Measurements from ENCODE around the gene NDUFA9. TPM values are rescaled to one million over a fixed set of nuclear protein-coding genes. Genes with fewer than 3 reads are reported as not detected.

NDUFA9 gene
- total RNA-seq = 103 TPM

- DNase-seq (ENCODE audit: low read depth in 2 of 3, low spot score in 2 of 3) = peak; percentile 65 to 79 (median 78)
Measured at GRCh38 chr12:4648501-4649357, at the start of gene NDUFA9, which contains the start of gene AKAP3. NDUFA9 (plus strand) TSS chr12:4649114; CDS start chr12:4649127, 13 bp downstream. AKAP3 (minus strand) TSS chr12:4649051; CDS start chr12:4638196, 10,855 bp downstream.

DNA sequence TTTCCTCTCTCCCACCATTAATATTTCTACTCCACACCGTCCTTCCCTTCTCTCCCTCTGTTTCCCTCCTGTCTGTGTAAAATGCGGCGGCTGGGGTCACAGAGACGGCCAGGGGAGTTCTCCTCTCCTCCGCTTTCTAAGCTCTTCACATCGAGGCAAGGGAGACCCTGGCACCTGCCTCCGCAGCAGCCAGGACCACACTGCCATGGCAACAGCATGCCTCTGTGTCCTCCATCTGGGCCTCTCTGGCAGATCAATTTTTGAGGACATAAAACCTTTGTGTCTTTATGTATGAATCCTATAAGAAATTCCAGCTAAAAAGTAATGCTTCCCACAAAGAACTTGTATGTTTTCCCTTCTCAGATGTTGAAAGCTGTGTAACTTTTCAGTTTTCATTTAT is 45.5 kb upstream of the NDUFA9 start:
- no peak for DNase-seq (ENCODE audit: low read depth in 2 of 3, low spot score in 2 of 3)

GRCh38 chr12:4603946-4604345 is 45.0 kb upstream of the NDUFA9 start:
- no peak for DNase-seq (ENCODE audit: low read depth in 2 of 3, low spot score in 2 of 3)

DNA sequence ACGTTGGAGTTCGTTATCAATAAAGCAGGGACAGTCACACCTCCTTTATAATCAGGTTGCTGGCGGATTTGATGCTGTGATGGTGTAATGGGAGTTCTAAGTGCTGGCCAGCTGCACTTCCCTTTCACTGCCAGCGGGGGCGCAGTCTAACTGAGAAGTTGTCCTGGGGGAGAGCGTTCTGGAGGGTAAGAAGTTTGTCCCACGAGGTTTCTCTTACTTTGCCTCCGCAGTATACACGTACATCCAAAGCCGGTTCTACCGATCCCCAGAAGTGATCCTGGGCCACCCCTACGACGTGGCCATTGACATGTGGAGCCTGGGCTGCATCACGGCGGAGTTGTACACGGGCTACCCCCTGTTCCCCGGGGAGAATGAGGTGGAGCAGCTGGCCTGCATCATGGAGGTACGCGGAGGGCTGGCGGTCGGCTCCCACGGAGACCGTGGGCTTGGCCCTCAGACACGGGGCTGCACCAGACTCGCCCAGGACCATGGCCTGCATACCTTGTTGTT is 44.2 kb upstream of the NDUFA9 start:
- DNase-seq (ENCODE audit: low read depth in 2 of 3, low spot score in 2 of 3) = peak; percentile 53 to 90 (median 81)

- DNase-seq (ENCODE audit: low read depth in 2 of 3, low spot score in 2 of 3) = no peak
Measured at GRCh38 chr12:4607056-4607455, 41.9 kb upstream of the NDUFA9 start.

GRCh38 chr12:4609071-4609470 is 39.8 kb upstream of the NDUFA9 start:
- DNase-seq (ENCODE audit: low read depth in 2 of 3, low spot score in 2 of 3) = no peak

DNA sequence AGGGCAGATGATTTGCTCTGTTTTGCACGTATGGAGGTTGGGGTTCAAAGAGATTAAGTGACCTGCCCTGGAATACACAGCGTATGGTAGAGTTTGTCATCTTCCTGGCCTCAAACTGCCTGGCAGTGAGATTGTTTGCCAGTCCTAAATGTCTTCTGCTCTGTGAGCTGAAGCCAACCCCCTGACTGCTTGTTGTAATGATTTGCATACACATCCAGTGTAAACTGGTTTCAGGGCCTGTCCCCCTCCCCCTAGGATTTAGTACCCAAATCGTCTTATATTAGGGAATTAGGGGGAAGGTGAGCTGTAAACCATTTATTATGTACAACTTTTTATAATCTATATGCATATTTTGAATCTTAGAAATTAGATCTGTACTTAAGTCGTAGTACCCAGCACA is 38.4 kb upstream of the NDUFA9 start:
- no peak for DNase-seq (ENCODE audit: low read depth in 2 of 3, low spot score in 2 of 3)

DNA sequence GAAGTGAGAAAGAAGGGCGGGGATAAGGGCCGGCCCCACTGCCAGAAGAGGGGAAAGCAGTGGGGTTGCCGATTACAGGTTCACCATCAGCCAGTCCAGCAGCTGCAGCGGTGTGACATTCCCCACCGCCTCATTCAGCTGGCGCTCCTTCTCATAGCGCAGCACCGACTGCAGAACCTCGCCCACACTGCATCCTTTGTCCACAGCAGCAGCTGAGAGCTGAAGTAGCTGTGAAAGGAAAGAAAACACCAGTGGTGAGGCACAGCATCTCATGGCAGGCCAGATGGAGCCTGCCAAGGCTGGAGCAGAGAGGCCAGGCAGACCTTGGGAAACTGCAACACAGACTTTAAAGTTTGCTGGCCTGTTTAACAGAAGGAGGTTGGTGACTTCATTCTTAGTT is 33.2 kb upstream of the NDUFA9 start:
- DNase-seq (ENCODE audit: low read depth in 2 of 3, low spot score in 2 of 3) = no peak

GRCh38 chr12:4621511-4621910 is 27.4 kb upstream of the NDUFA9 start:
- DNase-seq (ENCODE audit: low read depth in 2 of 3, low spot score in 2 of 3) = no peak

DNA sequence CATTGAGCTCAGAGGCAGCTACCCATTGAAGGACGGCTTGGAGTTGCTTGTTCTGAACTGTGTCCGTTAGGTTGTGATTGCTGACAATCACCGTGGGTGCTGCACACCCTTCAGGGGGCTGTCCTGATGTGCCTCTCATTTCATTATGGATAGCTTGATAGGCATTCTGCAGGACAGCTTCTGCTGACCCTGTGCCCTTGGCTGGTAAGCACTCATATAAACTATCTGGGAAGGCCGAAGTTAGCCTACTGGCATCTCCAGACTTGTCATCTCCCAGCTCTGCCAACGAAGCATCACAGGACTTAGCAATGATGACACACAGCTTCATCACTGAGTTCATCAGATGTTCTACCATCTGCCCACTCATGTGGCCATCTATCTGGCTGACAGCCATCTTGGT is 22.4 kb upstream of the NDUFA9 start:
- no peak for DNase-seq (ENCODE audit: low read depth in 2 of 3, low spot score in 2 of 3)

- DNase-seq (ENCODE audit: low read depth in 2 of 3, low spot score in 2 of 3) = no peak
Measured at GRCh38 chr12:4628406-4628805, 20.5 kb upstream of the NDUFA9 start.

DNA sequence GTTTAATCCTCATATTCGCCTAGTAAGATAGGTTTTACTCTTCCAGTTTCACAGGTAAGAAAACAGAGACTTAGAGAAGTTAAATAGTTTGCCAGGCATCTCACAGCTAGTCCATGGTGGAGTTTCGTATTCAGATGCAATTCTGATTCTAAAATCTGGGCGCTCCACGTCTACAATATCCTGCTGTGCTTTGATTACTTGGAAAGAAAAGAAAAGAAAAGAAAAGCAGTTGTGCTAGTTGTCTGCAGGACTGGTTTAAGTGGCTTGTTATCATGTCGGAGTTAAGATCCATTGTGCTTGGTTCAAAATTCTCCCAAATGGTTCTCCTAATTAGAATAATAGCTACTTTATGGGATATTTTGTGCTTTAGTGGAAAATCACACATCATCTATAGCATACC is 18.7 kb upstream of the NDUFA9 start:
- no peak for DNase-seq (ENCODE audit: low read depth in 2 of 3, low spot score in 2 of 3)

DNA sequence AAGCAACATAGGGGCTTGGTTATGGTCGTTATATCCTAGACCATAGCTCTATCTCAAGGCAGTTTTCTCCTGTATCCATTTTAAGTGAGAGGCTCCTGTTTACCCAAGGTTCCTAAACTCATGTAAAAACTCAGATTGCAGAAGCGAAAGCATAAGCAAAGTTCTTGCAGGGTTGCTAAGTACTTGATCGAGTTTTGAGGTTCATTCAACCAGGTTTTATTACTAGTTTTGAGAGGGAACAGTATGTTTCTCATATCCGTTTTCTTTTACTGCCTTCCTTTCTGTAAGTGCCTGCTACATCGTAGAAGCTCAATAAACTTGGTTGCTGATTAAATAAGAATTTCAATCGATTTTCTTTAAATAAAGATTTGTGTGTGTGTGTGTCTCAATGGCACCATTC is 5.2 kb upstream of the NDUFA9 start:
- no peak for DNase-seq (ENCODE audit: low read depth in 2 of 3, low spot score in 2 of 3)

- no peak for DNase-seq (ENCODE audit: low read depth in 2 of 3, low spot score in 2 of 3)
Measured at GRCh38 chr12:4645023-4645422, 3.9 kb upstream of the NDUFA9 start.

DNA sequence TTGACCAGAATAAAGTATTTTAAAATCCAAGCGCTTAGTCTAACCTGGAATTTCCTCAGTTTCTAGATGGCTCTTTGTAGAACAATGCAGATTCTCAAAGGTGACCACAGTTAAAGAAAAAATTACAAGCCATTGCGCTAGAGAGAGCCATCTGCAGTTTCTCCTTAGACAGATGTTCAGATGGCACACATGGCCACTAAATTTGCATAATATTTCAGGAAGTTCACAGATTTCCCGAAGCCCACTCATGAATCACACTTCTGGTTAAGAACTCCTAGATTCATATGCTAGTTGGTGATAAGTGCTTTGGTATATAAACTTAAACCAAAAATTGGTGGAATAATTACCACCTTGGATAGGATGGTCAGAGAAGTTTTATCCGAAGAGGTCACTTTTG is 812 bp upstream of the NDUFA9 start:
- DNase-seq (ENCODE audit: low read depth in 2 of 3, low spot score in 2 of 3) = peak in 2 of 3 donors; percentile 54 to 65

- no peak for DNase-seq (ENCODE audit: low read depth in 2 of 3, low spot score in 2 of 3)
Measured at GRCh38 chr12:4649358-4649661, 396 bp downstream of the NDUFA9 start.

DNA sequence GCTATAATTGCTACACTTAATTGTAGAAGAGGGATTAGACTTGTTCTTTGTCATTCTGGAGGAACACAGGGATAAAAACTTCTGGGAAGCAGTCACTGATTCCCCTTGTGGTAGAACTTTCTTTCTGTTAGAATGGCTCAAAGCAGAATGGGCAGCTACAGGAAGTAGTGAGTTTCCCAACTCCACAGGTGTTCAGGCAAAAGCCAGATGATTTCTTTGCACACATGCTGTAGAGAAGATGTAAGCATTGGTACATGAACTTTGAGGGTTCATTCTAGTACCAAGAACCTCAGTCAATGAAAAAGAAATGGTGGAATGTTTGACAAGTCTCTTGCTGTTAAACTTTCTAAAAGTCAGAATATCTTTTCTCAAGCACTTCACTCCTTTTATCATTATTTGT is 4.3 kb downstream of the NDUFA9 start:
- DNase-seq (ENCODE audit: low read depth in 2 of 3, low spot score in 2 of 3) = no peak

GRCh38 chr12:4653691-4654090 is 4.8 kb downstream of the NDUFA9 start:
- DNase-seq (ENCODE audit: low read depth in 2 of 3, low spot score in 2 of 3) = no peak

- no peak for DNase-seq (ENCODE audit: low read depth in 2 of 3, low spot score in 2 of 3)
Measured at GRCh38 chr12:4663971-4664505, 15.1 kb downstream of the NDUFA9 start.

DNA sequence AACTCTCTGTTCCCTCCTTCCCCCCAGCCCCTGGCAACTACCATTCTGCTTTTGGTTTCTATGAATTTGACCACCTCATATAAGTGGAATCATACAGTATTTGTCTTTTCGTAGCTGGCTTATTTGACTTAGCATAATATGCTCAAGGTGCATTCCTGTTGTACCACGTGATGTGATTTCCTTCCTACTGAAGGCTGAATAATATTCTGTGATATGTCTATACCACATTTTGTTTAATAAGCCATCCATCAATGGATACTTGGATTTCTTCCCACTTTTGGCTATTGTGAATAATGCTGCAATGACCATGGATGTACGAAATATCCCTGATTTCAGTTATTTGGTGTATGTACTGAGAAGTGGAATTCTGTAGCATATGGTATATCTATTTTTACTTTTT is 16.3 kb downstream of the NDUFA9 start:
- DNase-seq (ENCODE audit: low read depth in 2 of 3, low spot score in 2 of 3) = no peak

GRCh38 chr12:4679711-4680110 is 30.8 kb downstream of the NDUFA9 start:
- no peak for DNase-seq (ENCODE audit: low read depth in 2 of 3, low spot score in 2 of 3)

- DNase-seq (ENCODE audit: low read depth in 2 of 3, low spot score in 2 of 3) = no peak
Measured at GRCh38 chr12:4681732-4682131, 32.8 kb downstream of the NDUFA9 start.
